Ishikawa (cell line): Measurements from ENCODE around the gene HELZ.

Experiments used
- CREB1 ChIP-seq: IDR thresholded peaks from 2 replicates; pipeline ENCODE4 v1.6.1; 2012; ENCODE audit warnings: low read depth
- EGR1 ChIP-seq: IDR thresholded peaks from 2 replicates; pipeline ENCODE4 v1.6.1; 2012
- EP300 ChIP-seq: IDR thresholded peaks from 2 replicates; pipeline ENCODE4 v1.6.1; 2012; ENCODE audit warnings: borderline replicate concordance
- FOXM1 ChIP-seq: IDR thresholded peaks from 2 replicates; pipeline ENCODE4 v1.6.1; 2012; ENCODE audit warnings: low read depth, borderline replicate concordance
- MAX ChIP-seq: IDR thresholded peaks from 2 replicates; pipeline ENCODE4 v1.6.1; 2012
- NFIC ChIP-seq: IDR thresholded peaks from 2 replicates; pipeline ENCODE4 v1.6.1; 2012
- RAD21 ChIP-seq: IDR thresholded peaks from 2 replicates; pipeline ENCODE4 v1.6.1; 2012; ENCODE audit warnings: low read depth
- REST ChIP-seq: IDR thresholded peaks from 2 replicates; pipeline ENCODE4 v1.6.1; 2012; ENCODE audit warnings: low read depth, mild to moderate bottlenecking
- TAF1 ChIP-seq: IDR thresholded peaks from 2 replicates; pipeline ENCODE4 v1.6.1; 2012; ENCODE audit warnings: low read depth, mild to moderate bottlenecking
- TCF12 ChIP-seq: IDR thresholded peaks from 2 replicates; pipeline ENCODE4 v1.6.1; 2012; ENCODE audit warnings: low read depth
- TEAD4 ChIP-seq: IDR thresholded peaks from 2 replicates; pipeline ENCODE4 v1.6.1; 2012
- USF1 ChIP-seq: IDR thresholded peaks from 2 replicates; pipeline ENCODE4 v1.6.1; 2012
- YY1 ChIP-seq: IDR thresholded peaks from 2 replicates; pipeline ENCODE4 v1.6.1; 2012; ENCODE audit warnings: low read depth

- TF ChIP-seq CREB1 (no peak), RAD21 (no peak), NFIC (no peak), REST (no peak), MAX (no peak), EP300 (no peak), USF1 (no peak), TAF1 (no peak), FOXM1 (no peak), TEAD4 (no peak), YY1 (no peak), EGR1 (no peak), TCF12 (no peak)
These were observed 19.7 kb downstream of the HELZ start for GRCh38 chr17:67225316-67225715.
